H1 (cell line): Measurements from ENCODE around the gene CD38. TPM values are rescaled to one million over a fixed set of nuclear protein-coding genes. Genes with fewer than 3 reads are reported as not detected.

Experiments
- CHD1 ChIP-seq: IDR thresholded peaks from 2 replicates; pipeline ENCODE4 v1.6.1; 2012; ENCODE audit warnings: low read depth, low read length, improper control_type of control experiment
- PHF8 ChIP-seq: fragments of 200-600 bp; sonication (generic); conservative IDR thresholded peaks from 2 replicates; pipeline ENCODE4 v1.7.1; 2012; ENCODE audit warnings: low read depth, mild to moderate bottlenecking, inconsistent platforms, low read length, moderate library complexity
- YY1 ChIP-seq: IDR thresholded peaks from 2 replicates; pipeline ENCODE4 v1.6.1; 2011; ENCODE audit warnings: low read depth, mild to moderate bottlenecking, low read length
- polyA plus RNA-seq, 7 experiments: library from polyadenylated mRNA; depleted of rRNA in 3 of 7; stranded (reverse) in 5 of 7; unstranded in 2 of 7; fragments of >200 nt in 5 of 7; fragments of 200-250 nt in 2 of 7; gene quantifications; 1 replicate in 5 of 7; 2 replicates in 1 of 7; 4 replicates in 1 of 7; pipeline versions ENCODE4 v1.2.1 to v1.2.3, GENCODE V29; 2011 to 2013; ENCODE audit warnings: missing spikeins in 2 of 7, mixed read lengths in 2 of 7
- total RNA-seq: library from RNA; stranded (reverse); fragmentation: NEBNext Ultra II Directional; extraction: Animal tissue kit (Norgen Biotek cat#: 25700); gene quantifications from 2 replicates; pipeline ENCODE4 v1.2.1, GENCODE V29; 2021
- TF ChIP-seq, protein P1 (sequence below): IDR thresholded peaks from 2 replicates; pipeline ENCODE4 v1.6.1; 2012; ENCODE audit warnings: low read length, inconsistent platforms
- TF ChIP-seq, protein P2 (sequence below): IDR thresholded peaks from 2 replicates; pipeline ENCODE4 v1.6.1; 2012; ENCODE audit warnings: inconsistent platforms

The CD38 gene
- total and polyA plus RNA-seq, 2 of the 8 experiments (the other 6 are each of a cell fraction or from before 2014, with no cell fraction given) = 0.14 to 0.24 TPM

DNA sequence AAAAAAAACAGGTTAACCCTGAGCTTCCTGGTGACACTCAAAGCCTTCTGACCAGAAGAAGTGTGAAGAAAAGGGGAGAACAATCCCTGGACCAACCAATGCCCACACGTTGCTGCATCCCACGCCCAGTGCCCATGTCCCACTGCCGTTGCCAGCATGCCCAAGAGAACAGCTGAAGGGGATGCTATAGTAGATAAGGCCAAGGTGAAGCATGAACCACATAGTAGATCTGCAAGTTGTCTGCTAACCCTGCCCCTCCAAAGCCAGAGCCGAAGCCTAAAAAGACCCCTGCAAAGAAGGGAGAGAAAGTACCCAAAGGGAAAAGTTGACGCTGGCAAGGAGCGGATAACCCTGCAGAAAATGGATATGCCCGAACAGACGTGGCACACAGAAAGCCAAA lies 11.3 kb upstream of the CD38 start (continued):
- TF ChIP-seq, protein P1, sequence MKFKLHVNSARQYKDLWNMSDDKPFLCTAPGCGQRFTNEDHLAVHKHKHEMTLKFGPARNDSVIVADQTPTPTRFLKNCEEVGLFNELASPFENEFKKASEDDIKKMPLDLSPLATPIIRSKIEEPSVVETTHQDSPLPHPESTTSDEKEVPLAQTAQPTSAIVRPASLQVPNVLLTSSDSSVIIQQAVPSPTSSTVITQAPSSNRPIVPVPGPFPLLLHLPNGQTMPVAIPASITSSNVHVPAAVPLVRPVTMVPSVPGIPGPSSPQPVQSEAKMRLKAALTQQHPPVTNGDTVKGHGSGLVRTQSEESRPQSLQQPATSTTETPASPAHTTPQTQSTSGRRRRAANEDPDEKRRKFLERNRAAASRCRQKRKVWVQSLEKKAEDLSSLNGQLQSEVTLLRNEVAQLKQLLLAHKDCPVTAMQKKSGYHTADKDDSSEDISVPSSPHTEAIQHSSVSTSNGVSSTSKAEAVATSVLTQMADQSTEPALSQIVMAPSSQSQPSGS = no peak
- TF ChIP-seq YY1 (no peak), CHD1 (no peak), PHF8 (no peak)
- TF ChIP-seq, protein P2, sequence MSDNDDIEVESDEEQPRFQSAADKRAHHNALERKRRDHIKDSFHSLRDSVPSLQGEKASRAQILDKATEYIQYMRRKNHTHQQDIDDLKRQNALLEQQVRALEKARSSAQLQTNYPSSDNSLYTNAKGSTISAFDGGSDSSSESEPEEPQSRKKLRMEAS = no peak
